Measurements from ENCODE around the gene UBR2.

DNA sequence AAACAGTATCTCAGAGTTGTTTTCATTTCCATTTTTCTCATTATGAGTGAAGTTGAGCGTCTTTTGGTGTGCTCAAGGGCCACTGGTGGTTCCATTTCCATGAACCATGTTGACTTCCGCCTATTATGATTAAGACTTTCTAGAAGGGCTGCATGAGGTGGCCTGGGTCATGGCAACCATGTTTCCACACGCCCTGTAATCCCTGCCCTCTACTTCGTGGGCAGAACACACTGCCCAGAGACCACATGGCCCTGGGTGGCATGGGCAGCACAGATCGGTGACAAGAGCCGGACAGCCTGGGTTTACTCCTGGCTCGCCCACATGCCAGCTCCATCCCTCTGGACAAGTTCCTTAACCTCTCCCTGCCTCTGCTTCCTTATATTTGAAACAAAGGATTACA lies 143.8 kb downstream of the UBR2 start:
- TF ChIP-seq, protein P1, sequence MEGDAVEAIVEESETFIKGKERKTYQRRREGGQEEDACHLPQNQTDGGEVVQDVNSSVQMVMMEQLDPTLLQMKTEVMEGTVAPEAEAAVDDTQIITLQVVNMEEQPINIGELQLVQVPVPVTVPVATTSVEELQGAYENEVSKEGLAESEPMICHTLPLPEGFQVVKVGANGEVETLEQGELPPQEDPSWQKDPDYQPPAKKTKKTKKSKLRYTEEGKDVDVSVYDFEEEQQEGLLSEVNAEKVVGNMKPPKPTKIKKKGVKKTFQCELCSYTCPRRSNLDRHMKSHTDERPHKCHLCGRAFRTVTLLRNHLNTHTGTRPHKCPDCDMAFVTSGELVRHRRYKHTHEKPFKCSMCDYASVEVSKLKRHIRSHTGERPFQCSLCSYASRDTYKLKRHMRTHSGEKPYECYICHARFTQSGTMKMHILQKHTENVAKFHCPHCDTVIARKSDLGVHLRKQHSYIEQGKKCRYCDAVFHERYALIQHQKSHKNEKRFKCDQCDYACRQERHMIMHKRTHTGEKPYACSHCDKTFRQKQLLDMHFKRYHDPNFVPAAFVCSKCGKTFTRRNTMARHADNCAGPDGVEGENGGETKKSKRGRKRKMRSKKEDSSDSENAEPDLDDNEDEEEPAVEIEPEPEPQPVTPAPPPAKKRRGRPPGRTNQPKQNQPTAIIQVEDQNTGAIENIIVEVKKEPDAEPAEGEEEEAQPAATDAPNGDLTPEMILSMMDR (IDR thresholded peaks at IDR 0.05): no peak
- TF ChIP-seq POLR2A (IDR thresholded peaks at IDR 0.05): no peak
